Lower lobe of right lung (tissue), 2 donors: ENCODE results near the gene DQX1. TPM values are rescaled to one million over a fixed set of nuclear protein-coding genes. Genes with fewer than 3 reads are reported as not detected.
A peak's percentile ranks its signal among the peaks of the same experiment; 100 is the strongest.

Experiments used
- ATAC-seq, 2 donors: fragments of 200-7000 bp; cut with Tn5 transposase; one replicate each; pipeline ENCODE4 v1.9.1; 2020 to 2022; ENCODE audit warnings: mild to moderate bottlenecking in 2 of 2, moderate library complexity in 2 of 2
- DNase-seq: peaks from one replicate; pipeline ENCODE4 v3.0.0-alpha.2; 2020
- H3K27ac ChIP-seq: fragments of 200-600 bp; one replicate; pipeline ENCODE4 v1.8.0; 2022
- H3K27me3 ChIP-seq: fragments of 200-600 bp; one replicate; pipeline ENCODE4 v1.8.0; 2022; ENCODE audit warnings: low read depth
- H3K36me3 ChIP-seq: fragments of 200-600 bp; one replicate; pipeline ENCODE4 v1.8.0; 2022; ENCODE audit warnings: mild to moderate bottlenecking
- H3K4me1 ChIP-seq: fragments of 200-600 bp; one replicate; pipeline ENCODE4 v1.8.0; 2022
- H3K4me3 ChIP-seq: fragments of 200-600 bp; one replicate; pipeline ENCODE4 v1.8.0; 2022; ENCODE audit warnings: mild to moderate bottlenecking
- H3K9me3 ChIP-seq: fragments of 200-600 bp; one replicate; pipeline ENCODE4 v1.8.0; 2022
- intact Hi-C: fragments of 100-400 bp; cut with DNase I; formaldehyde crosslinking; loops from one replicate; pipeline ENCODE4 v1.11.0; 2022
- total RNA-seq: library from RNA; stranded (reverse); fragmentation: NEBNext Ultra II Directional; extraction: Animal tissue kit (Norgen Biotek cat#: 25700); gene quantifications from one replicate; pipeline ENCODE4 v1.2.1, GENCODE V29; 2021
- TF ChIP-seq, protein P1 (sequence below): fragments of 200-600 bp; IDR thresholded peaks from one replicate; pipeline ENCODE4 v1.8.0; 2022; ENCODE audit warnings: antibody characterized with exemption, mild to moderate bottlenecking
- donor health status: DM: no; HTN: yes; CAD: no; lungs with severe emphysema.

DQX1 gene
- total RNA-seq, 1 donor from 2014 or later = 0.44 TPM

DNA sequence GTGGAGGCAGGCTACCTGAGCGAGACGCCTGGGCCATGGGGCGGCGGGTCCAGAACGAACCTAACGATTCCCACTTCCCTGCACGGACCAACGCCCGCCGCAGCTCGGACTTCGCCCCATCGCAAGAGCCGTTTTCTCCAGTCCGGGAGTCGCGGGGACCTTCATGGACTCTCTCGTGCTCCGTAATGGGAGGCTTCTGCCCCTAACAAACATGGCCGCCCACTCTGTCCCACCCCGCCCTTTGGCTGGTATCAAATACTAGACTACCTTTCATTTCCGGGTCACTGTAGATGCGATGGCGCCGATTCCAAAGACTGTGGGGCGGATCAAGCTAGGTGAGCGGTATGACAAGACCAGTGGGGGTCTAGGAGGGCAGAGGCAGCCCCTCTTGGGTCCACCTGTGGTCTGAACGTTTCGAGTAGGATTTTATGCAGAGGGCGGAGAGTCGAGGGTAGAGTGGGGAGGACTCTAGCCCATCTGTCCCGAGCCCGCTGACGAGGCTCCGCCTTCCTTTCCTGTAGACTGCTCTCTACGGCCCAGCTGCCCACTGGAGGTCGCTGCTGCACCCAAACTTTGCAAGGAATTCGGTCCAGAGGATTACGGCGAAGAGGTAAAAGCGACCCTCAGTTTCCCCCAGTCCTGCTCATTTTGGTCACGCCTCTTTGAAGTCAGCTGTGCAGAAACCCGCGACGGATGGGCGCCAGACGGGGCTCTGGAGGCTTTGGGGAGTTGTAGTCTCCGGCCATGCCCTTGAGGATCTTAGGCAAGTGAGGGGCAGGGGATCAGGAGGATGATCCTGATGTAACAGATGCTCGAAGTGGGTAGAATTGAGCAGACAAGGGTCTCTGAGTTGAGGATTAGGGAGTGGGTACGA is 43.0 kb downstream of the DQX1 start, which contains the start of the genes CCDC142 and TTC31:
Gene CCDC142, minus strand, starts transcription at position 198 of the 874 bp plus-strand sequence. Its CDS starts 161 bp downstream, at position 37.
Gene TTC31, plus strand, starts transcription at position 281 of the 874 bp plus-strand sequence. Its CDS starts 15 bp downstream, at position 296.
- Histone ChIP-seq H3K27me3 (no peaks in the 10 kb centered on the region), H3K9me3 (no peaks in the 10 kb centered on the region), H3K4me1 (peaks cover 32% of the 10 kb centered on the region), H3K36me3 (peaks cover 49% of the 10 kb centered on the region), H3K4me3 (peak within 1 kb of the TSS; percentile 98), H3K27ac (peak within 1 kb of the TSS; percentile 92)
- ATAC-seq (peak; percentile 99), DNase-seq (peak; percentile 97)
- TF ChIP-seq, protein P1, sequence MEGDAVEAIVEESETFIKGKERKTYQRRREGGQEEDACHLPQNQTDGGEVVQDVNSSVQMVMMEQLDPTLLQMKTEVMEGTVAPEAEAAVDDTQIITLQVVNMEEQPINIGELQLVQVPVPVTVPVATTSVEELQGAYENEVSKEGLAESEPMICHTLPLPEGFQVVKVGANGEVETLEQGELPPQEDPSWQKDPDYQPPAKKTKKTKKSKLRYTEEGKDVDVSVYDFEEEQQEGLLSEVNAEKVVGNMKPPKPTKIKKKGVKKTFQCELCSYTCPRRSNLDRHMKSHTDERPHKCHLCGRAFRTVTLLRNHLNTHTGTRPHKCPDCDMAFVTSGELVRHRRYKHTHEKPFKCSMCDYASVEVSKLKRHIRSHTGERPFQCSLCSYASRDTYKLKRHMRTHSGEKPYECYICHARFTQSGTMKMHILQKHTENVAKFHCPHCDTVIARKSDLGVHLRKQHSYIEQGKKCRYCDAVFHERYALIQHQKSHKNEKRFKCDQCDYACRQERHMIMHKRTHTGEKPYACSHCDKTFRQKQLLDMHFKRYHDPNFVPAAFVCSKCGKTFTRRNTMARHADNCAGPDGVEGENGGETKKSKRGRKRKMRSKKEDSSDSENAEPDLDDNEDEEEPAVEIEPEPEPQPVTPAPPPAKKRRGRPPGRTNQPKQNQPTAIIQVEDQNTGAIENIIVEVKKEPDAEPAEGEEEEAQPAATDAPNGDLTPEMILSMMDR = peak; percentile 88
- intact Hi-C loops = loop anchor here (2.0 kb wide), 1 partner anchor 104 kb away; no protein-coding TSS in a partner anchor

- Histone ChIP-seq H3K4me3 (peak overlapping the region; percentile 98), H3K27me3 (no peaks in the 10 kb centered on the region), H3K4me1 (peaks cover 35% of the 10 kb centered on the region), H3K27ac (peak overlapping the region; percentile 92), H3K9me3 (no peaks in the 10 kb centered on the region), H3K36me3 (peaks cover 49% of the 10 kb centered on the region)
- DNase-seq (no peak), ATAC-seq (peak; percentile 76 to 81)
- TF ChIP-seq, protein P1 = no peak
- intact Hi-C loops = loop anchor here (2.0 kb wide), 1 partner anchor 105 kb away; no protein-coding TSS in a partner anchor
Measured at GRCh38 chr2:74481961-74482800, 43.9 kb downstream of the DQX1 start.

DNA sequence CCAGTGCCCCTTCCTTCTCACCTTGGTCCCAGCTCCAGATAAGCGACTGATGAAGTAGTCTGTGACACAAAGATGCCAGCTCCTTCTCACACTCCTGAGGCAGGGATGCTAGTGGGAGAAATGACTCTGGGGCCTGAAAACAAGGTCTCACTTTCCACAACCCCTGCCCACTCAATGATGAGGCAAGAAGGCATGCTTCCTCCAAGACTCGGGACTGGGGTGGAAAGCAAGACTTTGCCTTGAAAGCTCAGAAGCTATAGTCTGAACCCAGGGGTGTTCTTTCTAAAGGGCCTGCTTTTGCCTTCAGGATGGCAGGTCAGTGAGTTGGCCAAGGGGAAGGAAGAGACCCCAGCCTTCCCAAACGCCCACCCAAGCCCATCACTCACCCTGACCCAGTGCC is 44.6 kb downstream of the DQX1 start:
- TF ChIP-seq, protein P1 = no peak
- Histone ChIP-seq H3K27me3 (no peaks in the 10 kb centered on the region), H3K27ac (peak overlapping the region; percentile 92), H3K9me3 (no peaks in the 10 kb centered on the region), H3K4me1 (peaks cover 41% of the 10 kb centered on the region), H3K4me3 (peak overlapping the region; percentile 98), H3K36me3 (peaks cover 42% of the 10 kb centered on the region)
- no peak for DNase-seq
- intact Hi-C loops = no loop called here
- ATAC-seq = no peak

- Histone ChIP-seq H3K9me3 (no peaks in the 10 kb centered on the region), H3K27ac (no peak overlapping the region), H3K4me3 (no peak overlapping the region), H3K4me1 (peaks cover 29% of the 10 kb centered on the region), H3K27me3 (no peaks in the 10 kb centered on the region), H3K36me3 (peaks cover 38% of the 10 kb centered on the region)
- intact Hi-C loops = no loop called here
- TF ChIP-seq, protein P1 = no peak
- DNase-seq (no peak), ATAC-seq (no peak)
Measured at GRCh38 chr2:74474899-74475298, 51.1 kb downstream of the DQX1 start.

DNA sequence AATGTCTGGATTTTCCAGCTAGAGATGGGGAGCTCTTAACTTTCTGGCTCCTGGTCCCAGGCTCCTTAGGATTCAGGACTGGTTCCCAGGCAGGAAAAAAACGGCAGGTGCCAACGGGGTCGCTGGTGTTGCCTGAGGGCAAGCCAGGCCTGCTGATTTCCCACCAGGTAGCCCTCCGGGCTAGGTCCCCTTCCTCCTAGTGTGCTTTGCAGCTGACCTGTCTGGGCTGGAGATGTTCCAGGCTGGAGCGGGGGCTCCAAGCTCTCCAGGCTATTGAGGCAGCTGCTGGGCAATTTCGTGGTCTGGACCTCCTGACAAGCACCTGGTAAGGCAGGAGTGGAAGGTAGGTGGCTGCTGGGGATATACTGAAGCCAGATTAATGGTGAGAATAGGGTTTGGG is 51.5 kb downstream of the DQX1 start:
- Histone ChIP-seq H3K36me3 (peaks cover 36% of the 10 kb centered on the region), H3K9me3 (no peaks in the 10 kb centered on the region), H3K27ac (no peak overlapping the region), H3K4me1 (peaks cover 29% of the 10 kb centered on the region), H3K4me3 (no peak overlapping the region), H3K27me3 (no peaks in the 10 kb centered on the region)
- DNase-seq = no peak
- intact Hi-C loops = no loop called here
- TF ChIP-seq, protein P1 = no peak
- no peak for ATAC-seq
